MCF 10A (cell line): ENCODE results near the gene FST. TPM values are rescaled to one million over a fixed set of nuclear protein-coding genes. Genes with fewer than 3 reads are reported as not detected.

Experiments
- BruUV-seq: library from RNA; stranded (reverse); fragments of 400-500 nt; replicated peaks from 2 replicates; lab custom pipeline; 2021; lab: Mats Ljungman, UMichigan
- CTCF ChIA-PET: fragments of 300-600 bp; sonication (Branson Sonifier 250); formaldehyde crosslinking; extraction: SDS; loops from one replicate; lab custom pipeline; 2021; ENCODE audit warnings: antibody characterized with exemption, inconsistent platforms; lab: Yijun Ruan, JAX
- POLR2A ChIA-PET: fragments of 300-600, 350-650 bp; sonication (Branson Sonifier 250); formaldehyde crosslinking; extraction: SDS; loops from one replicate; lab custom pipeline; 2020; ENCODE audit warnings: antibody characterized with exemption, inconsistent platforms; lab: Yijun Ruan, JAX
- DNase-seq: peaks from one replicate; pipeline ENCODE4 v3.0.0-alpha.2; 2018; ENCODE audit not compliant: unreplicated experiment
- H3K27ac Mint-ChIP-seq: one replicate; pipeline ENCODE4 v1.8.0; 2022; ENCODE audit warnings: mild to moderate bottlenecking, low read depth, mixed read lengths; ENCODE audit not compliant: unreplicated experiment
- H3K27me3 Mint-ChIP-seq: one replicate; pipeline ENCODE4 v1.8.0; 2022; ENCODE audit warnings: mixed read lengths; ENCODE audit not compliant: insufficient read depth, unreplicated experiment
- H3K36me3 Mint-ChIP-seq: one replicate; pipeline ENCODE4 v1.8.0; 2022; ENCODE audit warnings: mild to moderate bottlenecking, moderate library complexity, mixed read lengths; ENCODE audit not compliant: insufficient read depth, unreplicated experiment
- H3K4me1 Mint-ChIP-seq: one replicate; pipeline ENCODE4 v1.8.0; 2022; ENCODE audit warnings: mixed read lengths; ENCODE audit not compliant: insufficient read depth, unreplicated experiment
- H3K4me3 Mint-ChIP-seq: one replicate; pipeline ENCODE4 v1.8.0; 2022; ENCODE audit warnings: mild to moderate bottlenecking, moderate library complexity, mixed read lengths; ENCODE audit not compliant: unreplicated experiment
- H3K9me3 Mint-ChIP-seq: one replicate; pipeline ENCODE4 v1.8.0; 2022; ENCODE audit warnings: mixed read lengths; ENCODE audit not compliant: unreplicated experiment
- CTCF ChIP-seq: fragments of 200-600 bp; IDR thresholded peaks from one replicate; pipeline ENCODE4 v1.8.0; 2022; ENCODE audit warnings: antibody characterized with exemption, mild to moderate bottlenecking; ENCODE audit not compliant: unreplicated experiment
- intact Hi-C: fragments of 100-400 bp; cut with micrococcal nuclease; formaldehyde crosslinking; loops from 2 replicates; pipeline ENCODE4 v1.14.1; 2022
- total RNA-seq: library from RNA; stranded (reverse); gene quantifications from 2 replicates; pipeline ENCODE4 v1.2.3, GENCODE V29; 2022

FST gene
- total RNA-seq, 1 experiment from 2014 or later: 7.3 TPM

DNA sequence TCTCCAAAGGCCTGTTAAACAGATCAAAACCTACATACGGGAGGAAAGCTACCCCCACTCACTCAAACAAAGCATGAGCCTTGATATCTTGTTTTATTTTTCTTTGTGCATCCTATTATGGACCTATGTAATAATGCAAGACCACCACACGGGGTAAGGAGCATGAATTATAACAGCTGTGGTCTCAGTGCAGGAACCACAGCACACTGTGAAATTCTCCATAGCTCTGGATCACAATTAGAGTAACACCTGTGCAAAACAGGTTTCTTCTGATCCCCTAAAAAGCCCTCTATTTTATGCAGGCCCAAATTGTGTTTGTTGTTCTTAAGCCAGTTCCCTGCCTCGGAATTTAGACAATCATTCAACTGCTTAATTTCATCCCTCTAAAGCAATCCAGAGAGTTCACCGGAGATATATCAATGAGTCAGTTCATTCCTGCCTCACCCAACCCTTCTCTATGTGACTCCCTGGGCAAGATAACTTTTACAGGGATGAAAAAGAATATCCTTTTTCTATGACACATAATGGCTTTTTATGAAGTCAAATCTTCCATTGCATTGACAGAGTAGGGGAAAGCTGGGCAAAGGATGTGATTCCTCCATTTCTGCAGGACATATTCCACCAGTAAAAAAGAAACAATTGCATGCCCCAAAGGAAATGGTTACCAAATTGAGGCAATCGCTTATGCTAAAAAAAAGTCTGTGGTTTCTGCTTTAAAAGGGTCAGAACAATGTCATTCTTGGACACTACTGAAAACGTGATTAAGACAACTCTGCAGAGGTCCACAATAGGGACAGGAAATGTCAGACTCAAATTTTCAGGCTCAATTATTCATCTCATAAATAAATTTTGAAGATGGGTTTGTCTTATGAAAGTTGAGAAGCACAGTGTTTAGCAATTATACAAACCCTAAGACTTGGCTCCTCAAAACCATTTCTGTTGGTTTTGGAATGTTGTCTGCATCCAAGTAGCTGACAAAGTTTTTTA lies 41.6 kb upstream of the FST start:
- H3K27me3 Mint-ChIP-seq: no peaks in the 10 kb centered on the region
- H3K9me3 Mint-ChIP-seq: no peaks in the 10 kb centered on the region
- TF ChIP-seq CTCF: no peak
- H3K36me3 Mint-ChIP-seq: no peaks in the 10 kb centered on the region
- BruUV-seq: no TSS peak
- peak; percentile 20 for DNase-seq
- CTCF ChIA-PET: interaction anchor here (0.6 to 1.5 kb wide), 7 partner anchors 9 to 790 kb away, joined by 3 to 5 read pairs (median 4); no protein-coding TSS in a partner anchor
- POLR2A ChIA-PET: interaction anchor here (0.6 kb wide), 1 partner anchor 38 kb away, joined by 3 read pairs; no protein-coding TSS in a partner anchor
- H3K4me3 Mint-ChIP-seq: no peak overlapping the region
- peaks cover 9% of the 10 kb centered on the region for H3K4me1 Mint-ChIP-seq
- no peak overlapping the region for H3K27ac Mint-ChIP-seq
- intact Hi-C loops: loop anchor here (5.0 kb wide), 1 partner anchor 39 kb away; no protein-coding TSS in a partner anchor

- H3K27ac Mint-ChIP-seq: no peak overlapping the region
- H3K9me3 Mint-ChIP-seq: no peaks in the 10 kb centered on the region
- H3K4me1 Mint-ChIP-seq: peaks cover 9% of the 10 kb centered on the region
- no TSS peak for BruUV-seq
- no peaks in the 10 kb centered on the region for H3K27me3 Mint-ChIP-seq
- ChIA-PET CTCF (interaction anchor here (1.2 to 1.9 kb wide), 2 partner anchors 35 to 272 kb away, joined by 3 to 7 read pairs; no protein-coding TSS in a partner anchor), POLR2A (no interaction called here)
- intact Hi-C loops: no loop called here
- no peak for TF ChIP-seq CTCF
- no peaks in the 10 kb centered on the region for H3K36me3 Mint-ChIP-seq
- DNase-seq: no peak
- no peak overlapping the region for H3K4me3 Mint-ChIP-seq
These were observed 37.5 kb upstream of the FST start for GRCh38 chr5:53442961-53443360.

DNA sequence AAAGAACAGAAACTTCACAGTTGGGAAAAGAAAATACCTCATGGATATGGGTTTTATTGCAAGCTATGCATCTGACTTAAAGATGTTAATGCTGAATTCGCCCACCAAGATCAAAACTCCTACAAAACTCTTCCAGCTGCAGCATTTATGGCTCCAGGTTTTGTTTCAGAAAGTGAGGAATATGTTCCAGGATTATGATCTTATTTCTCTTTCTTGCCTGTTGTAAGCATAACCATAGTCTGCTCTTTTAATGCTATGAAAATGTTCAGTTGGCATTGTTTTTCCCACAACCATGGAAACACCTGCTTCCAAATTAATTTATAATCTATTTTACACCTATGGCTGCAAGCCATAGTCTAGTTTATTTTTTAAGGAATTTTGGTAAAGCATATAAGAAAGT lies 34.9 kb upstream of the FST start:
- Mint-ChIP-seq H3K27ac (no peak overlapping the region), H3K36me3 (no peaks in the 10 kb centered on the region), H3K27me3 (no peaks in the 10 kb centered on the region), H3K9me3 (peaks cover 9% of the 10 kb centered on the region), H3K4me3 (no peak overlapping the region), H3K4me1 (no peaks in the 10 kb centered on the region)
- ChIA-PET POLR2A (no interaction called here), CTCF (interaction anchor here (0.6 to 0.7 kb wide), 2 partner anchors 164 to 214 kb away, joined by 3 to 6 read pairs; no protein-coding TSS in a partner anchor)
- no TSS peak for BruUV-seq
- intact Hi-C loops: no loop called here
- TF ChIP-seq CTCF: no peak
- no peak for DNase-seq

- intact Hi-C loops: no loop called here
- H3K27ac Mint-ChIP-seq: no peak overlapping the region
- POLR2A ChIA-PET: interaction anchor here (0.6 kb wide), 1 partner anchor 59 kb away, joined by 3 read pairs; no protein-coding TSS in a partner anchor
- TF ChIP-seq CTCF: no peak
- no peak for DNase-seq
- CTCF ChIA-PET: interaction anchor here (0.9 kb wide), 1 partner anchor 31 kb away, joined by 5 read pairs; no protein-coding TSS in a partner anchor
- H3K4me3 Mint-ChIP-seq: no peak overlapping the region
- no peaks in the 10 kb centered on the region for H3K27me3 Mint-ChIP-seq
- no peaks in the 10 kb centered on the region for H3K4me1 Mint-ChIP-seq
- H3K36me3 Mint-ChIP-seq: no peaks in the 10 kb centered on the region
- BruUV-seq: no TSS peak
- peaks cover 9% of the 10 kb centered on the region for H3K9me3 Mint-ChIP-seq
These were observed 33.5 kb upstream of the FST start for GRCh38 chr5:53446908-53447307.
